Endothelial cell of umbilical vein (primary cell): ENCODE data around the gene SFSWAP. TPM values are rescaled to one million over a fixed set of nuclear protein-coding genes. Genes with fewer than 3 reads are reported as not detected.

Experiments
- BruUV-seq: library from RNA; stranded (reverse); fragments of 400-500 nt; replicated peaks from 2 replicates; lab custom pipeline; 2021; lab: Mats Ljungman, UMichigan
- CTCF ChIA-PET: fragments of 300-600, 350-600 bp; sonication (Branson Sonifier 250); formaldehyde crosslinking; loops from one replicate; lab custom pipeline; 2021; ENCODE audit warnings: antibody characterized with exemption, inconsistent platforms; lab: Charles Lee
- POLR2A ChIA-PET: fragments of 300-600, 350-600 bp; sonication (Branson Sonifier 250); formaldehyde crosslinking; loops from one replicate; lab custom pipeline; 2021; ENCODE audit warnings: antibody characterized with exemption, inconsistent platforms; lab: Charles Lee
- DNase-seq: peaks from one replicate; pipeline ENCODE4 v3.0.0-alpha.2; 2011; ENCODE audit warnings: low read depth, low spot score
- FAIRE-seq: peaks from 2 replicates; lab custom pipeline; 2011; peaks lifted over from hg19 to GRCh38; lab: Jason Lieb, UNC
- H2AFZ ChIP-seq: 2 replicates; pipeline ENCODE4 v1.6.0; 2012; ENCODE audit warnings: low read depth, low read length, control low read depth, inconsistent platforms
- H3K27ac ChIP-seq: 2 replicates; pipeline ENCODE4 v1.5.1; 2011; ENCODE audit warnings: low read depth, mild to moderate bottlenecking, control low read depth, low read length, moderate library complexity; ENCODE audit not compliant: insufficient read depth
- H3K27me3 ChIP-seq, 2 experiments: 2 replicates each; pipeline versions ENCODE4 v1.6.0 to v1.6.1; 2011; ENCODE audit warnings: low read length in 2 of 2, mixed read lengths in 1 of 2; ENCODE audit not compliant: control insufficient read depth in 2 of 2, insufficient read depth in 2 of 2
- H3K36me3 ChIP-seq, 2 experiments: 2 replicates in 1 of 2; 3 replicates in 1 of 2; pipeline ENCODE4 v1.5.1; 2011; ENCODE audit warnings: low read length in 2 of 2, mild to moderate bottlenecking in 1 of 2, moderate library complexity in 1 of 2; ENCODE audit not compliant: control insufficient read depth in 2 of 2, insufficient read depth in 2 of 2; ENCODE audit errors: extremely low read depth in 1 of 2
- H3K4me1 ChIP-seq: 3 replicates; pipeline ENCODE4 v1.5.1; 2011; ENCODE audit warnings: mild to moderate bottlenecking, low read length; ENCODE audit not compliant: control insufficient read depth, insufficient read depth; ENCODE audit errors: extremely low read depth
- H3K4me2 ChIP-seq: 2 replicates; pipeline ENCODE4 v1.6.1; 2011; ENCODE audit warnings: low read length, control low read depth, mixed read lengths; ENCODE audit not compliant: insufficient read depth
- H3K4me3 ChIP-seq, 3 experiments: fragments of 200-600 bp in 1 of 3; sonication (generic), shearing (Covaris generic) in 1 of 3; replicated peaks in 1 of 3; 2 replicates each; pipeline ENCODE4 v1.5.1; 2011 to 2016; ENCODE audit warnings: control low read depth in 3 of 3, low read length in 3 of 3, mild to moderate bottlenecking in 2 of 3, inconsistent platforms in 1 of 3, low read depth in 1 of 3, moderate library complexity in 1 of 3; ENCODE audit not compliant: insufficient read depth in 1 of 3
- H3K79me2 ChIP-seq: 2 replicates; pipeline ENCODE4 v1.6.0; 2012; ENCODE audit warnings: low read length, inconsistent platforms; ENCODE audit not compliant: control insufficient read depth, insufficient read depth
- H3K9ac ChIP-seq: replicated peaks from 2 replicates; pipeline ENCODE3; 2011; ENCODE audit warnings: low read length, control low read depth; ENCODE audit not compliant: insufficient read depth; ENCODE audit errors: extremely low read depth
- H3K9me1 ChIP-seq: replicated peaks from 3 replicates; pipeline ENCODE4 v1.6.0; 2011; ENCODE audit warnings: mild to moderate bottlenecking, low read length; ENCODE audit not compliant: control insufficient read depth, insufficient read depth; ENCODE audit errors: extremely low read depth
- H3K9me3 ChIP-seq: replicated peaks from 2 replicates; pipeline ENCODE4 v1.5.1; 2012; ENCODE audit warnings: low read length, inconsistent platforms; ENCODE audit not compliant: control insufficient read depth, insufficient read depth
- H4K20me1 ChIP-seq: replicated peaks from 2 replicates; pipeline ENCODE3; 2011; ENCODE audit warnings: mild to moderate bottlenecking, low read length; ENCODE audit not compliant: control insufficient read depth, insufficient read depth; ENCODE audit errors: extremely low read depth
- EZH2 ChIP-seq: IDR thresholded peaks from 2 replicates; pipeline ENCODE4 v1.6.1; 2012; ENCODE audit warnings: borderline replicate concordance, low read depth, mild to moderate bottlenecking, moderate library complexity, low read length, inconsistent platforms; ENCODE audit not compliant: severe bottlenecking
- GATA2 ChIP-seq: IDR thresholded peaks from 2 replicates; pipeline ENCODE4 v1.7.0; 2011; ENCODE audit warnings: low read depth, mild to moderate bottlenecking, moderate library complexity, mixed read lengths, low read length; ENCODE audit not compliant: insufficient read length, insufficient read depth
- MAX ChIP-seq: IDR thresholded peaks from 2 replicates; pipeline ENCODE4 v1.6.1; 2011; ENCODE audit not compliant: insufficient read depth, insufficient read length
- POLR2A ChIP-seq: IDR thresholded peaks from 2 replicates; pipeline ENCODE4 v1.6.1; 2012; ENCODE audit warnings: low read depth, mild to moderate bottlenecking, control low read depth, low read length
- POLR2AphosphoS5 ChIP-seq: IDR thresholded peaks from 2 replicates; pipeline ENCODE4 v1.6.1; 2012; ENCODE audit warnings: low read depth, mild to moderate bottlenecking, control low read depth, low read length, moderate library complexity; ENCODE audit not compliant: insufficient read depth
- dilution Hi-C: fragments of 300-500 bp; cut with MboI; formaldehyde crosslinking; loops from one replicate; pipeline ENCODE4 v1.15.0; 2019; ENCODE audit warnings: low sequenced_read_pairs; ENCODE audit not compliant: extremely low pct_ligation_motif_present
- intact Hi-C: fragments of 100-400 bp; cut with micrococcal nuclease; formaldehyde crosslinking; loops from one replicate; pipeline ENCODE4 v1.10.0; 2022
- polyA plus RNA-seq, 4 experiments: library from polyadenylated mRNA; depleted of rRNA in 3 of 4; stranded (reverse) in 3 of 4; unstranded in 1 of 4; fragments of >200 nt; gene quantifications; 2 replicates each; pipeline versions ENCODE4 v1.2.1 to v1.2.3, GENCODE V29; 2011 to 2012; ENCODE audit warnings: missing spikeins in 1 of 4
- total RNA-seq: library from RNA; stranded (reverse); gene quantifications from 2 replicates; pipeline ENCODE4 v1.2.3, GENCODE V29; 2021

SFSWAP gene
- total and polyA plus RNA-seq, 2 donors (not counting 3 experiments of a cell fraction or from before 2014, with no cell fraction given), result 38.1 to 53.3 TPM

DNA sequence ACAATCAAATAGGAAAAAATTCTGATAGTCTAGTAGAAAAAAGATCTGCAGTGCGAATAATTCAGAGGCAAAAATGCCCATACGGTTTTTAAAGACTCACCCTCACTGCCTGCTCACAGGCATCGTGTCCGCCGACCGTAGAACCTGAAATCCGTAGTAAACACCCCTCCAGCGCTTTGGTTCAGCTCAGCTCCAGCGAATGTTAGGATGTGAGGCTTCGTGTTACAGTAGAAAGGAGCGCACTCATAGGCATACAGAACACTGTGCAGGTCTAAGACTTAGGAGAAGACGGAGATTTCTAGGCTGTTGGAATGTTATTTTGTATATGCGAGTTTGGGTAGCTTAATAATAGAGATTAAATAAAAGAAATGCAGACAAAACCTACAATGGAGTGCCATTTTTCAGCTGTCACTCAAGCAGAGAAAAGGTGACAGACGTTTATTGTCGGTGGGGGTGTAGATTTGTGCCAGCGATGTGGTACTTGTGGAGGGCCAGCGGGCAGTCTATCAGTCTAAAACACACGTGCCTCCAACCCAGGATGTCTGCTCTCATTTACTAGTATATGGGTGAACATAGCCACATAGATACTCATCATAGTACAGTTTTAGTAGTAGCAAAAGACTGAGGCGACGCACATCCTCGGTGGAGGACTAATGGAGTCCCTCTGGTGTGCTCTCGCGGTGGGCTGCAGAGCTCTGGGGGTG is 25.7 kb downstream of the SFSWAP start:
- Histone ChIP-seq H3K4me1 (peaks cover 10% of the 10 kb centered on the region), H3K36me3 (peaks cover 5 to 33% of the 10 kb centered on the region in 2 experiments), H4K20me1 (no peaks in the 10 kb centered on the region), H3K4me2 (peak overlapping the region; percentile 45), H3K9me3 (no peaks in the 10 kb centered on the region), H2AFZ (no peak overlapping the region), H3K4me3 (no peak overlapping the region), H3K9ac (no peak overlapping the region), H3K27me3 (no peaks in the 10 kb centered on the region), H3K79me2 (no peaks in the 10 kb centered on the region), H3K9me1 (no peaks in the 10 kb centered on the region), H3K27ac (peak overlapping the region; percentile 61)
- CTCF ChIA-PET, result interaction anchor here (1.0 to 2.4 kb wide), 4 partner anchors 11 to 94 kb away, joined by 3 to 10 read pairs (median 4); no protein-coding TSS in a partner anchor
- intact Hi-C loops (loop anchor here (2.0 kb wide), 1 partner anchor 94 kb away; no protein-coding TSS in a partner anchor), dilution Hi-C loops (no loop called here)
- BruUV-seq, result no TSS peak
- POLR2A ChIA-PET, result no interaction called here
- FAIRE-seq (no peak), DNase-seq (no peak)
- TF ChIP-seq POLR2AphosphoS5 (no peak), POLR2A (no peak), MAX (no peak), GATA2 (no peak), EZH2 (no peak)
